Measurements from ENCODE around the gene SCAPER. TPM values are rescaled to one million over a fixed set of nuclear protein-coding genes. Genes with fewer than 3 reads are reported as not detected.
"Not testable (repeated sequence)": the region's sequence is repeated elsewhere in the genome, so short reads cannot be mapped to it uniquely, and the experiment has no call there.

SCAPER gene
- total RNA-seq, 1 experiment from 2014 or later, result 4.6 TPM

- in situ Hi-C loops (cut with HindIII; ENCODE audit: low pct_unique_long_range_greater_than_20kb, low sequenced_read_pairs), result no loop called here
- no peak for DNase-seq (ENCODE audit: low read depth)
Observed at GRCh38 chr15:76495487-76495886, 409.7 kb downstream of the SCAPER start.

- in situ Hi-C loops (cut with HindIII; ENCODE audit: low pct_unique_long_range_greater_than_20kb, low sequenced_read_pairs), result no loop called here
- DNase-seq (ENCODE audit: low read depth), result no peak
Observed at GRCh38 chr15:76492538-76492937, 412.6 kb downstream of the SCAPER start.

- DNase-seq (ENCODE audit: low read depth), result no peak
- in situ Hi-C loops (cut with HindIII; ENCODE audit: low pct_unique_long_range_greater_than_20kb, low sequenced_read_pairs), result no loop called here
Observed at GRCh38 chr15:76483752-76484151, 421.4 kb downstream of the SCAPER start.

GRCh38 chr15:76483018-76483417 is 422.1 kb downstream of the SCAPER start:
- in situ Hi-C loops (cut with HindIII; ENCODE audit: low pct_unique_long_range_greater_than_20kb, low sequenced_read_pairs), result no loop called here
- DNase-seq (ENCODE audit: low read depth), result no peak

- no peak for DNase-seq (ENCODE audit: low read depth)
- in situ Hi-C loops (cut with HindIII; ENCODE audit: low pct_unique_long_range_greater_than_20kb, low sequenced_read_pairs), result no loop called here
Observed at GRCh38 chr15:76480267-76480666, 424.9 kb downstream of the SCAPER start.

GRCh38 chr15:76470691-76471090 is 434.4 kb downstream of the SCAPER start:
- DNase-seq (ENCODE audit: low read depth), result no peak
- in situ Hi-C loops (cut with HindIII; ENCODE audit: low pct_unique_long_range_greater_than_20kb, low sequenced_read_pairs), result no loop called here

- DNase-seq (ENCODE audit: low read depth), result no peak
- in situ Hi-C loops (cut with HindIII; ENCODE audit: low pct_unique_long_range_greater_than_20kb, low sequenced_read_pairs), result no loop called here
Observed at GRCh38 chr15:76468722-76469121, 436.4 kb downstream of the SCAPER start.

GRCh38 chr15:76467136-76467535 is 438.0 kb downstream of the SCAPER start:
- DNase-seq (ENCODE audit: low read depth), result no peak
- in situ Hi-C loops (cut with HindIII; ENCODE audit: low pct_unique_long_range_greater_than_20kb, low sequenced_read_pairs), result no loop called here

- DNase-seq (ENCODE audit: low read depth), result no peak
- in situ Hi-C loops (cut with HindIII; ENCODE audit: low pct_unique_long_range_greater_than_20kb, low sequenced_read_pairs), result no loop called here
Observed at GRCh38 chr15:76465728-76466127, 439.4 kb downstream of the SCAPER start.

GRCh38 chr15:76464247-76464646 is 440.9 kb downstream of the SCAPER start:
- in situ Hi-C loops (cut with HindIII; ENCODE audit: low pct_unique_long_range_greater_than_20kb, low sequenced_read_pairs), result no loop called here
- no peak for DNase-seq (ENCODE audit: low read depth)

- in situ Hi-C loops (cut with HindIII; ENCODE audit: low pct_unique_long_range_greater_than_20kb, low sequenced_read_pairs), result no loop called here
- DNase-seq (ENCODE audit: low read depth), result no peak
Observed at GRCh38 chr15:76460871-76461270, 444.3 kb downstream of the SCAPER start.

- no peak for DNase-seq (ENCODE audit: low read depth)
- in situ Hi-C loops (cut with HindIII; ENCODE audit: low pct_unique_long_range_greater_than_20kb, low sequenced_read_pairs), result no loop called here
Observed at GRCh38 chr15:76460347-76460746, 444.8 kb downstream of the SCAPER start.

GRCh38 chr15:76451540-76451939 is 453.6 kb downstream of the SCAPER start:
- in situ Hi-C loops (cut with HindIII; ENCODE audit: low pct_unique_long_range_greater_than_20kb, low sequenced_read_pairs), result no loop called here
- DNase-seq (ENCODE audit: low read depth), result no peak

- in situ Hi-C loops (cut with HindIII; ENCODE audit: low pct_unique_long_range_greater_than_20kb, low sequenced_read_pairs), result no loop called here
- no peak for DNase-seq (ENCODE audit: low read depth)
Observed at GRCh38 chr15:76449455-76449854, 455.7 kb downstream of the SCAPER start.

- in situ Hi-C loops (cut with HindIII; ENCODE audit: low pct_unique_long_range_greater_than_20kb, low sequenced_read_pairs), result no loop called here
- DNase-seq (ENCODE audit: low read depth), result no peak
Observed at GRCh38 chr15:76448755-76449154, 456.4 kb downstream of the SCAPER start.

- in situ Hi-C loops (cut with HindIII; ENCODE audit: low pct_unique_long_range_greater_than_20kb, low sequenced_read_pairs), result no loop called here
Observed at GRCh38 chr15:76447728-76448441, 457.3 kb downstream of the SCAPER start.

GRCh38 chr15:76440441-76440840 is 464.7 kb downstream of the SCAPER start:
- no peak for DNase-seq (ENCODE audit: low read depth)
- in situ Hi-C loops (cut with HindIII; ENCODE audit: low pct_unique_long_range_greater_than_20kb, low sequenced_read_pairs), result no loop called here

More at GRCh38 chr15:76447728-76448441, 457.3 kb downstream of the SCAPER start:
- DNase-seq (ENCODE audit: low read depth), result no peak

- in situ Hi-C loops (cut with HindIII; ENCODE audit: low pct_unique_long_range_greater_than_20kb, low sequenced_read_pairs), result no loop called here
- DNase-seq (ENCODE audit: low read depth), result no peak
Observed at GRCh38 chr15:76439542-76439941, 465.6 kb downstream of the SCAPER start.

GRCh38 chr15:76433798-76434400 is 471.2 kb downstream of the SCAPER start:
- in situ Hi-C loops (cut with HindIII; ENCODE audit: low pct_unique_long_range_greater_than_20kb, low sequenced_read_pairs), result no loop called here
- no peak for DNase-seq (ENCODE audit: low read depth)

- DNase-seq (ENCODE audit: low read depth); in situ Hi-C loops (cut with HindIII; ENCODE audit: low pct_unique_long_range_greater_than_20kb, low sequenced_read_pairs): not testable (repeated sequence)
Observed at GRCh38 chr15:76433036-76433435, 472.1 kb downstream of the SCAPER start.

Data from Caki2 (cell line).